Gastroesophageal sphincter (tissue), 3 donors: ENCODE measurements around the gene CYFIP1.

Source experiments
- EP300 ChIP-seq: sonication (generic); formaldehyde crosslinking; IDR thresholded peaks from one replicate; pipeline ENCODE4 v1.6.1; 2017; ENCODE audit warnings: antibody characterized with exemption, mild to moderate bottlenecking
- POLR2A ChIP-seq, 2 donors: fragments of 450-650 bp; IDR thresholded peaks; one replicate each; pipeline ENCODE4 v1.6.1; 2017; ENCODE audit warnings: antibody characterized with exemption in 2 of 2, mild to moderate bottlenecking in 2 of 2, moderate library complexity in 1 of 2
- POLR2AphosphoS5 ChIP-seq: sonication (generic); formaldehyde crosslinking; IDR thresholded peaks from one replicate; pipeline ENCODE4 v1.6.1; 2017; ENCODE audit warnings: antibody characterized with exemption
- TF ChIP-seq, protein P1 (sequence below), 4 experiments: fragments of 200-600 bp in 2 of 4; fragments of 450-650 bp in 2 of 4; sonication (generic) in 1 of 4; IDR thresholded peaks; one replicate each; pipeline ENCODE4 v1.5.1; 2017 to 2019; ENCODE audit warnings: antibody characterized with exemption in 4 of 4, mild to moderate bottlenecking in 2 of 4, moderate library complexity in 2 of 4

DNA sequence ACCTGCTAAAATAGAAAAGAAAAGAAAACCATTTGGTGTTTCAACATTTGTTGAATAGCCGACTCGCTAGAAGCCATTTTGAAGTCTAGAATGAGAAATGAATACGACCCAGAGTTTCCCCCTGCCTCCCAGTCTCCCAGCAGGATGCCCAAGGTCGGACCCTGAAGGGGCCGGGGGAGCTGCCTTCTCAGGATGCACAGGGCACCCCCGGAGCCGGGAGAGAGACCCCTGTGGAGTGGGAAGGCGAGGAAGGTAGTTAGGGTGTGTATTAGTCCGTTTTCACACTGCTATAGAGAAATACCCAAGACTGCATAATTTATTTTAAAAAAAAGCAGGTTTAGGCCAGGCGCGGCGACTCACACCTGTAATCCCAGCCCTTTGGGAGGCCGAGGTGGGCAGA, 97.0 kb downstream of the CYFIP1 start:
- TF ChIP-seq, protein P1, sequence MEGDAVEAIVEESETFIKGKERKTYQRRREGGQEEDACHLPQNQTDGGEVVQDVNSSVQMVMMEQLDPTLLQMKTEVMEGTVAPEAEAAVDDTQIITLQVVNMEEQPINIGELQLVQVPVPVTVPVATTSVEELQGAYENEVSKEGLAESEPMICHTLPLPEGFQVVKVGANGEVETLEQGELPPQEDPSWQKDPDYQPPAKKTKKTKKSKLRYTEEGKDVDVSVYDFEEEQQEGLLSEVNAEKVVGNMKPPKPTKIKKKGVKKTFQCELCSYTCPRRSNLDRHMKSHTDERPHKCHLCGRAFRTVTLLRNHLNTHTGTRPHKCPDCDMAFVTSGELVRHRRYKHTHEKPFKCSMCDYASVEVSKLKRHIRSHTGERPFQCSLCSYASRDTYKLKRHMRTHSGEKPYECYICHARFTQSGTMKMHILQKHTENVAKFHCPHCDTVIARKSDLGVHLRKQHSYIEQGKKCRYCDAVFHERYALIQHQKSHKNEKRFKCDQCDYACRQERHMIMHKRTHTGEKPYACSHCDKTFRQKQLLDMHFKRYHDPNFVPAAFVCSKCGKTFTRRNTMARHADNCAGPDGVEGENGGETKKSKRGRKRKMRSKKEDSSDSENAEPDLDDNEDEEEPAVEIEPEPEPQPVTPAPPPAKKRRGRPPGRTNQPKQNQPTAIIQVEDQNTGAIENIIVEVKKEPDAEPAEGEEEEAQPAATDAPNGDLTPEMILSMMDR (IDR thresholded peaks at IDR 0.05): no peak
- TF ChIP-seq POLR2A (IDR thresholded peaks at IDR 0.05) (no peak), POLR2AphosphoS5 (no peak), EP300 (no peak)
